Right renal pelvis (tissue), 4 donors: ENCODE data around the gene NENF. TPM values are rescaled to one million over a fixed set of nuclear protein-coding genes. Genes with fewer than 3 reads are reported as not detected.
"Not testable (repeated sequence)": the region's sequence is repeated elsewhere in the genome, so short reads cannot be mapped to it uniquely, and the experiment has no call there.

Source experiments
- DNase-seq, 4 donors: peaks; one replicate each; pipeline ENCODE4 v3.0.0-alpha.2; 2013; ENCODE audit warnings: low read depth in 4 of 4, low spot score in 3 of 4, missing footprints in 1 of 4
- polyA plus RNA-seq, 4 donors: library from polyadenylated mRNA; unstranded; fragments of 120-200 nt; gene quantifications; one replicate each; pipeline ENCODE4 v1.2.1, GENCODE V29; 2013; ENCODE audit not compliant: insufficient read length in 4 of 4

Gene NENF
- polyA plus RNA-seq, 4 donors = 38.7 to 44.8 (median 41.5) TPM

- no peak for DNase-seq
Observed at GRCh38 chr1:212478467-212479025, 45.8 kb downstream of the NENF start.

GRCh38 chr1:212479188-212479587 lies 46.5 kb downstream of the NENF start:
- no peak for DNase-seq

- not testable (repeated sequence) for DNase-seq
Observed at GRCh38 chr1:212480711-212481437, 48.2 kb downstream of the NENF start.

GRCh38 chr1:212481438-212481767 lies 48.7 kb downstream of the NENF start:
- DNase-seq = no peak

- DNase-seq = no peak
Observed at GRCh38 chr1:212482006-212482636, 49.4 kb downstream of the NENF start.

GRCh38 chr1:212482637-212483441 lies 50.1 kb downstream of the NENF start:
- no peak for DNase-seq

GRCh38 chr1:212484701-212485570 lies 52.2 kb downstream of the NENF start:
- no peak for DNase-seq

- DNase-seq = no peak
Observed at GRCh38 chr1:212485571-212485912, 52.8 kb downstream of the NENF start.

GRCh38 chr1:212485913-212486618 lies 53.3 kb downstream of the NENF start:
- DNase-seq = peak in 1 of 4 donors; percentile 43

- no peak for DNase-seq
Observed at GRCh38 chr1:212486619-212486975, 53.9 kb downstream of the NENF start.

- no peak for DNase-seq
Observed at GRCh38 chr1:212487286-212487685, 54.6 kb downstream of the NENF start.

- DNase-seq = no peak
Observed at GRCh38 chr1:212487774-212488435, 55.2 kb downstream of the NENF start.

- DNase-seq = no peak
Observed at GRCh38 chr1:212488436-212489283, 55.9 kb downstream of the NENF start.

- no peak for DNase-seq
Observed at GRCh38 chr1:212489284-212489859, 56.7 kb downstream of the NENF start.

GRCh38 chr1:212490276-212490675 lies 57.6 kb downstream of the NENF start:
- DNase-seq = no peak

- no peak for DNase-seq
Observed at GRCh38 chr1:212491454-212491853, 58.7 kb downstream of the NENF start.
